Activated naive CD8-positive, alpha-beta T cell treated with anti-CD3 and anti-CD28 coated beads, Interleukin-2, amount 10 ng/mL, durations not matched to agents 7 days and 5 days (primary cell): ENCODE measurements around the gene USH2A. TPM values are rescaled to one million over a fixed set of nuclear protein-coding genes. Genes with fewer than 3 reads are reported as not detected.
"Not testable (repeated sequence)": the region's sequence is repeated elsewhere in the genome, so short reads cannot be mapped to it uniquely, and the experiment has no call there.

Source experiments
- ATAC-seq: fragments of 150-1000 bp; cut with Tn5 transposase; one replicate; pipeline ENCODE4 v1.10.0; 2021; ENCODE audit warnings: low read depth, moderate library complexity
- POLR2A ChIA-PET: fragments of 350-600 bp; sonication (Branson Sonifier 250); formaldehyde crosslinking; loops from one replicate; lab custom pipeline; 2021; ENCODE audit warnings: antibody characterized with exemption; lab: Charles Lee
- DNase-seq: peaks from one replicate; pipeline ENCODE4 v3.0.0; 2021
- H3K27ac Mint-ChIP-seq: one replicate; pipeline ENCODE4 v1.8.0; 2022; ENCODE audit warnings: mild to moderate bottlenecking, mixed read lengths
- H3K27me3 Mint-ChIP-seq: one replicate; pipeline ENCODE4 v1.8.0; 2022; ENCODE audit warnings: mild to moderate bottlenecking, moderate library complexity, mixed read lengths
- H3K36me3 Mint-ChIP-seq: one replicate; pipeline ENCODE4 v1.8.0; 2021; ENCODE audit warnings: mild to moderate bottlenecking, mixed read lengths
- H3K4me1 Mint-ChIP-seq: one replicate; pipeline ENCODE4 v1.8.0; 2021; ENCODE audit warnings: mixed read lengths
- H3K4me3 Mint-ChIP-seq: one replicate; pipeline ENCODE4 v1.8.0; 2022; ENCODE audit warnings: mild to moderate bottlenecking, moderate library complexity, mixed read lengths
- H3K9me3 Mint-ChIP-seq: one replicate; pipeline ENCODE4 v1.8.0; 2021; ENCODE audit warnings: mixed read lengths
- total RNA-seq, 2 experiments: library from RNA; stranded (reverse); gene quantifications; one replicate each; pipeline ENCODE4 v1.2.3, GENCODE V29; 2021

USH2A gene
- total RNA-seq, 2 experiments from 2014 or later, result not detected

- H3K4me1 Mint-ChIP-seq, result no peaks in the 10 kb centered on the region
- no peaks in the 10 kb centered on the region for H3K27me3 Mint-ChIP-seq
- POLR2A ChIA-PET, result no interaction called here
- H3K9me3 Mint-ChIP-seq, result peaks cover 1% of the 10 kb centered on the region
- no peak overlapping the region for H3K4me3 Mint-ChIP-seq
- DNase-seq (no peak), ATAC-seq (no peak)
- no peak overlapping the region for H3K27ac Mint-ChIP-seq
- no peaks in the 10 kb centered on the region for H3K36me3 Mint-ChIP-seq
Observed at GRCh38 chr1:216047811-216048572, 375.3 kb downstream of the USH2A start.

- H3K27ac Mint-ChIP-seq, result no peak overlapping the region
- POLR2A ChIA-PET, result no interaction called here
- DNase-seq (no peak), ATAC-seq (no peak)
- H3K36me3 Mint-ChIP-seq, result no peaks in the 10 kb centered on the region
- H3K4me1 Mint-ChIP-seq, result no peaks in the 10 kb centered on the region
- H3K9me3 Mint-ChIP-seq, result no peaks in the 10 kb centered on the region
- no peaks in the 10 kb centered on the region for H3K27me3 Mint-ChIP-seq
- H3K4me3 Mint-ChIP-seq, result no peak overlapping the region
Observed at GRCh38 chr1:216046336-216046735, 376.9 kb downstream of the USH2A start.

GRCh38 chr1:216045400-216045799, 377.8 kb downstream of the USH2A start:
- Mint-ChIP-seq H3K36me3 (no peaks in the 10 kb centered on the region), H3K4me1 (no peaks in the 10 kb centered on the region), H3K9me3 (no peaks in the 10 kb centered on the region), H3K4me3 (no peak overlapping the region), H3K27me3 (no peaks in the 10 kb centered on the region), H3K27ac (no peak overlapping the region)
- POLR2A ChIA-PET, result no interaction called here
- DNase-seq (no peak), ATAC-seq (no peak)

GRCh38 chr1:216044538-216044937, 378.7 kb downstream of the USH2A start:
- DNase-seq (no peak), ATAC-seq (no peak)
- Mint-ChIP-seq H3K27ac (no peak overlapping the region), H3K4me1 (no peaks in the 10 kb centered on the region), H3K27me3 (no peaks in the 10 kb centered on the region), H3K9me3 (peaks cover 3% of the 10 kb centered on the region), H3K36me3 (no peaks in the 10 kb centered on the region), H3K4me3 (no peak overlapping the region)
- POLR2A ChIA-PET, result no interaction called here

GRCh38 chr1:216034506-216034905, 388.7 kb downstream of the USH2A start:
- Mint-ChIP-seq H3K36me3 (no peaks in the 10 kb centered on the region), H3K4me3 (no peak overlapping the region), H3K27me3 (no peaks in the 10 kb centered on the region), H3K27ac (no peak overlapping the region), H3K4me1 (no peaks in the 10 kb centered on the region), H3K9me3 (no peaks in the 10 kb centered on the region)
- DNase-seq, result no peak
- no peak for ATAC-seq
- POLR2A ChIA-PET, result no interaction called here

- H3K4me3 Mint-ChIP-seq, result no peak overlapping the region
- no peaks in the 10 kb centered on the region for H3K27me3 Mint-ChIP-seq
- ATAC-seq (no peak), DNase-seq (no peak)
- H3K36me3 Mint-ChIP-seq, result no peaks in the 10 kb centered on the region
- H3K4me1 Mint-ChIP-seq, result no peaks in the 10 kb centered on the region
- POLR2A ChIA-PET, result no interaction called here
- no peak overlapping the region for H3K27ac Mint-ChIP-seq
- H3K9me3 Mint-ChIP-seq, result no peaks in the 10 kb centered on the region
Observed at GRCh38 chr1:216032961-216033614, 390.2 kb downstream of the USH2A start.

- Mint-ChIP-seq H3K4me1 (no peaks in the 10 kb centered on the region), H3K4me3 (no peak overlapping the region), H3K9me3 (peaks cover 1% of the 10 kb centered on the region), H3K27me3 (no peaks in the 10 kb centered on the region), H3K36me3 (no peaks in the 10 kb centered on the region), H3K27ac (no peak overlapping the region)
- DNase-seq (no peak), ATAC-seq (no peak)
- POLR2A ChIA-PET, result no interaction called here
Observed at GRCh38 chr1:216032284-216032683, 391.0 kb downstream of the USH2A start.

GRCh38 chr1:216028631-216029030, 394.6 kb downstream of the USH2A start:
- H3K9me3 Mint-ChIP-seq, result peaks cover 1% of the 10 kb centered on the region
- H3K36me3 Mint-ChIP-seq, result no peaks in the 10 kb centered on the region
- no peaks in the 10 kb centered on the region for H3K27me3 Mint-ChIP-seq
- no peak overlapping the region for H3K27ac Mint-ChIP-seq
- DNase-seq (no peak), ATAC-seq (no peak)
- POLR2A ChIA-PET, result no interaction called here
- no peak overlapping the region for H3K4me3 Mint-ChIP-seq
- no peaks in the 10 kb centered on the region for H3K4me1 Mint-ChIP-seq

- Mint-ChIP-seq H3K9me3 (peaks cover 1% of the 10 kb centered on the region), H3K27me3 (no peaks in the 10 kb centered on the region), H3K27ac (no peak overlapping the region), H3K4me3 (no peak overlapping the region), H3K4me1 (no peaks in the 10 kb centered on the region), H3K36me3 (no peaks in the 10 kb centered on the region)
- ATAC-seq, result no peak
- DNase-seq, result no peak
- POLR2A ChIA-PET, result no interaction called here
Observed at GRCh38 chr1:216024546-216024945, 398.7 kb downstream of the USH2A start.

- DNase-seq, result no peak
- Mint-ChIP-seq H3K4me1 (no peaks in the 10 kb centered on the region), H3K9me3 (peaks cover 4% of the 10 kb centered on the region), H3K36me3 (no peaks in the 10 kb centered on the region), H3K27me3 (no peaks in the 10 kb centered on the region), H3K4me3 (no peak overlapping the region), H3K27ac (no peak overlapping the region)
- POLR2A ChIA-PET, result no interaction called here
- ATAC-seq, result no peak
Observed at GRCh38 chr1:216020743-216021345, 402.4 kb downstream of the USH2A start.

GRCh38 chr1:216015116-216015515, 408.1 kb downstream of the USH2A start:
- ATAC-seq, result no peak
- Mint-ChIP-seq H3K4me3 (no peak overlapping the region), H3K36me3 (no peaks in the 10 kb centered on the region), H3K27ac (no peak overlapping the region), H3K4me1 (no peaks in the 10 kb centered on the region), H3K27me3 (no peaks in the 10 kb centered on the region), H3K9me3 (peaks cover 9% of the 10 kb centered on the region)
- POLR2A ChIA-PET, result no interaction called here
- no peak for DNase-seq

GRCh38 chr1:216014086-216014485, 409.2 kb downstream of the USH2A start:
- no peak overlapping the region for H3K4me3 Mint-ChIP-seq
- no peaks in the 10 kb centered on the region for H3K36me3 Mint-ChIP-seq
- no peak overlapping the region for H3K27ac Mint-ChIP-seq
- ATAC-seq, result no peak
- DNase-seq, result no peak
- POLR2A ChIA-PET, result no interaction called here
- H3K4me1 Mint-ChIP-seq, result no peaks in the 10 kb centered on the region
- peaks cover 9% of the 10 kb centered on the region for H3K9me3 Mint-ChIP-seq
- H3K27me3 Mint-ChIP-seq, result no peaks in the 10 kb centered on the region

GRCh38 chr1:216009456-216009855, 413.8 kb downstream of the USH2A start:
- H3K27ac Mint-ChIP-seq, H3K9me3 Mint-ChIP-seq, H3K36me3 Mint-ChIP-seq, H3K4me3 Mint-ChIP-seq, H3K4me1 Mint-ChIP-seq, H3K27me3 Mint-ChIP-seq, ATAC-seq, POLR2A ChIA-PET, DNase-seq: not testable (repeated sequence)

GRCh38 chr1:216005916-216006315, 417.3 kb downstream of the USH2A start:
- Mint-ChIP-seq H3K27me3 (no peaks in the 10 kb centered on the region), H3K27ac (no peak overlapping the region), H3K4me3 (no peak overlapping the region), H3K36me3 (no peaks in the 10 kb centered on the region), H3K9me3 (no peaks in the 10 kb centered on the region), H3K4me1 (no peaks in the 10 kb centered on the region)
- POLR2A ChIA-PET, result no interaction called here
- ATAC-seq (no peak), DNase-seq (no peak)
